Brain microvascular endothelial cell (primary cell): ENCODE measurements around the gene ATP8A2.

ENCODE experiments used
- DNase-seq: peaks from one replicate; pipeline ENCODE4 v3.0.0-alpha.2; 2020
- H3K27ac ChIP-seq: fragments of 250-450 bp; sonication (Bioruptor Pico); 2 replicates; pipeline ENCODE4 v1.5.1; 2020; ENCODE audit warnings: mild to moderate bottlenecking, moderate library complexity
- H3K27me3 ChIP-seq: fragments of 250-450 bp; sonication (Bioruptor Pico); replicated peaks from 2 replicates; pipeline ENCODE4 v1.5.1; 2020; ENCODE audit warnings: mild to moderate bottlenecking
- H3K36me3 ChIP-seq: fragments of 250-450 bp; sonication (Bioruptor Pico); replicated peaks from 2 replicates; pipeline ENCODE4 v1.5.1; 2020; ENCODE audit warnings: mild to moderate bottlenecking
- H3K4me3 ChIP-seq: 2 replicates; pipeline ENCODE4 v1.5.1; 2011; ENCODE audit warnings: low read depth, mild to moderate bottlenecking, control low read depth, low read length, moderate library complexity
- in situ Hi-C: cut with HindIII; loops from 2 replicates; pipeline ENCODE4 v1.10.0; 2017; ENCODE audit warnings: low sequenced_read_pairs, low pct_ligation_motif_present
- TF ChIP-seq, protein P1 (sequence below): IDR thresholded peaks from 2 replicates; pipeline ENCODE4 v1.5.1; 2011; ENCODE audit warnings: low read depth, mild to moderate bottlenecking, moderate library complexity, low read length, control low read depth, inconsistent platforms; ENCODE audit errors: missing control alignments

The ATP8A2 gene

DNA sequence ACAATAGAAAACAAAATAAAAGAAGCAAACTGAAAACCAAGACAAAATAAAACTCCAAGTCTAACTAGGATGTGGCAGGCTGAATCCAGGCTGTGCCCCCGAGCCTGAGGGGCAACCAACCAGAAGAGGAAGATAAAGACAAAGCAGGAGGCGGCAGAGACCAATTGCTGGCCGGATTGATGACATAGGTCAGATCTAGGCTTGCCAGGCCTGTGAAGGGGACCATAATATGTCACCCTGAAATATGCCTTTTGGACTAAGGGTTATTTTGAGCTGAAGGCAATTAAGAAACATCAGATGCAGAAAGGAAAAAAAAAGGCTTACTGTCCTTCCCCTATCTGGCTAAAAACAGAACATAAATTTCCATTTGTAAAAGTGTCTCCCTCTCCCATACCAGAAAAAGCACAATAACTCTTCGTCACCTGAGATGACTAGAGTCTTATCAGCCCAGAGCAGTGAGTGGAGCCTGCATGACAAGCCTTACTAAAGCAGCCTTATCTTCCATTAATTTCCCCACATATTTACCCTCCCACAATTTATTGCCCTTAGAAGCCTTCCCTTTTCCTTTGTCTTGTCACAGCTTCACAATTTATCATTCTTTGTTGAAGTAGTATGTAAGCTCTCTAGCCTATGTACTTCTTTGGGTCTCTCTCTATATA lies 22.8 kb downstream of the ATP8A2 start:
- Histone ChIP-seq H3K27ac (no peak overlapping the region), H3K4me3 (no peak overlapping the region), H3K27me3 (no peaks in the 10 kb centered on the region), H3K36me3 (no peaks in the 10 kb centered on the region)
- no peak for DNase-seq
- in situ Hi-C loops, result no loop called here
- TF ChIP-seq, protein P1, sequence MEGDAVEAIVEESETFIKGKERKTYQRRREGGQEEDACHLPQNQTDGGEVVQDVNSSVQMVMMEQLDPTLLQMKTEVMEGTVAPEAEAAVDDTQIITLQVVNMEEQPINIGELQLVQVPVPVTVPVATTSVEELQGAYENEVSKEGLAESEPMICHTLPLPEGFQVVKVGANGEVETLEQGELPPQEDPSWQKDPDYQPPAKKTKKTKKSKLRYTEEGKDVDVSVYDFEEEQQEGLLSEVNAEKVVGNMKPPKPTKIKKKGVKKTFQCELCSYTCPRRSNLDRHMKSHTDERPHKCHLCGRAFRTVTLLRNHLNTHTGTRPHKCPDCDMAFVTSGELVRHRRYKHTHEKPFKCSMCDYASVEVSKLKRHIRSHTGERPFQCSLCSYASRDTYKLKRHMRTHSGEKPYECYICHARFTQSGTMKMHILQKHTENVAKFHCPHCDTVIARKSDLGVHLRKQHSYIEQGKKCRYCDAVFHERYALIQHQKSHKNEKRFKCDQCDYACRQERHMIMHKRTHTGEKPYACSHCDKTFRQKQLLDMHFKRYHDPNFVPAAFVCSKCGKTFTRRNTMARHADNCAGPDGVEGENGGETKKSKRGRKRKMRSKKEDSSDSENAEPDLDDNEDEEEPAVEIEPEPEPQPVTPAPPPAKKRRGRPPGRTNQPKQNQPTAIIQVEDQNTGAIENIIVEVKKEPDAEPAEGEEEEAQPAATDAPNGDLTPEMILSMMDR, result no peak

DNA sequence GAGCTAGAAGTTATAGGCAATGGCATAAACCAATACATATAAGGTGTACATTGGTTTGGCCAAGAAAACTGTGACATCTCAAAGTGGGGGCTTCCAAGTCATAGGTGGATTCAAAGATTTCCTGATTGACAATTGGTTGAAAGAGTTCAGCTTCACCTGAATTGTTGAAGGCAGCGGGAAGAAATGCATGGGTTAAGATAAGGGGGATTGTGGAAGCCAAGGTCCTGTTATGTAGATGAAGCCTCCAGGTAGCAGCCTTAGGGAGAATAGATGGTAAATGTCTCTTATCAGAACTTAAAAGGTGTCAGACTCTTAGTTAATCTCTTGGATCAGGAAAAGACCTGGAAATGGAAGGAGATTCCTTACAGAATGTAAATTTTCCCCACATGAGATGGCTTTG lies 26.0 kb downstream of the ATP8A2 start:
- no peak for DNase-seq
- H3K27ac ChIP-seq, result no peak overlapping the region
- TF ChIP-seq, protein P1, result no peak
- H3K27me3 ChIP-seq, result no peaks in the 10 kb centered on the region
- in situ Hi-C loops, result no loop called here
- no peak overlapping the region for H3K4me3 ChIP-seq
- no peaks in the 10 kb centered on the region for H3K36me3 ChIP-seq

DNA sequence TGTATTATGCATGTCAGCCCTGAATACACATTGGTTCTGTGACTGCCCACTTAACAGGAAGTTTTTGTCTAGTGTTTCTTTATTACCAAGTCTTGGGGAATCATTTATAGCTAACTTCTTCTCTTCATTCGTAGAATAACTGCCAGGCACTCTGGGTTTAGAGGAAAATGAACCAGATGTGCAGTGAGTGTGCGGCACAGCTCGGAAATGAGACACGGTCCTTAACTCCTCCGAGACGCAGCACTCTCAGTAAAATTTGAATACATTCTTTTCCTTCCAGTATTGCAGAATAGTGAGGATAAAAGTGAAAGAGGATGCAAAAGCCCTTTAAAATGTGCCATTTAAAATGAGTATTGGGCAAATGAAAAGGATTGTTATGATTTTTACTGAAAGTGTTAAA lies 29.2 kb downstream of the ATP8A2 start:
- Histone ChIP-seq H3K27ac (no peak overlapping the region), H3K27me3 (no peaks in the 10 kb centered on the region), H3K4me3 (no peak overlapping the region), H3K36me3 (no peaks in the 10 kb centered on the region)
- TF ChIP-seq, protein P1, result no peak
- no peak for DNase-seq
- in situ Hi-C loops, result no loop called here

DNA sequence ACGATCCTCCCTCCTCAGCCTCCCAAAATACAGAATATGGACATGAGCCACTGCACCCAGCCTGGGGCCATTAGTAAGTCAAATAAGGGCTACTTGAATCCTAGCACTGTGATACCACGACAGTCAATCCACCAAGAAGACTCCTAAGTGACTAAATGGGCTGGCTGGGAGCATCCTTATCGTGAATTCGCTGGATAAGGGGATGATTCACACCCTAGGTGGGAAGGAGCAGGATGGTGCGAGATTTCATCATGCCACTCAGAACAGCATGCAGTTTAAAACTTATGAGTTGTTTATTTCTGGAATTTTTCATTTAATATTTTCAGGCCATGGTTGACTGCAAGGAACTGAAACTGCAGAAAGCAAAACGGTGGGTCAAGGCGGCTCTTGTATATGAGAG lies 30.2 kb downstream of the ATP8A2 start:
- no peak overlapping the region for H3K27ac ChIP-seq
- in situ Hi-C loops, result no loop called here
- H3K36me3 ChIP-seq, result no peaks in the 10 kb centered on the region
- no peaks in the 10 kb centered on the region for H3K27me3 ChIP-seq
- TF ChIP-seq, protein P1, result no peak
- H3K4me3 ChIP-seq, result no peak overlapping the region
- DNase-seq, result no peak

DNA sequence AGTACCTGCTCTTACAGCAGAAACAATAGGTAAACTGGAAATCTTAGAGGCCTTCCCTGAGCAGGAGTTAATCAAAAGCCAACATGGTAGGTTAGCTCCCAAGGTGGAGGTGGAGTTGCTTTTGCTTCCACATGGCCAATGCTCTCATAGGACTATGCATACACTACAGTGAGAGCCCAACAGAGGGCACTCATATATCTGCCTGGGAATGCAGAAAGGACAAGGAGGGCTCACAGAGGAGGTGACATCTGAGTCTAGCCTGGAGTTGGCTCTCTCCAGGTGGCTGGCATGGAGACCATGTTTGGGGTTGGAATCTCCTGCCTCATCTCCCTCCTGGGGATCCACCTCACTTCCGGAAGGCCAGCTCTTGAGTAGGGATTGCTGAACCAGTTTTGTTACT lies 34.6 kb downstream of the ATP8A2 start:
- in situ Hi-C loops, result no loop called here
- DNase-seq, result peak; percentile 3
- Histone ChIP-seq H3K27me3 (no peaks in the 10 kb centered on the region), H3K4me3 (no peak overlapping the region), H3K27ac (no peak overlapping the region), H3K36me3 (no peaks in the 10 kb centered on the region)
- TF ChIP-seq, protein P1, result peak; percentile 33

DNA sequence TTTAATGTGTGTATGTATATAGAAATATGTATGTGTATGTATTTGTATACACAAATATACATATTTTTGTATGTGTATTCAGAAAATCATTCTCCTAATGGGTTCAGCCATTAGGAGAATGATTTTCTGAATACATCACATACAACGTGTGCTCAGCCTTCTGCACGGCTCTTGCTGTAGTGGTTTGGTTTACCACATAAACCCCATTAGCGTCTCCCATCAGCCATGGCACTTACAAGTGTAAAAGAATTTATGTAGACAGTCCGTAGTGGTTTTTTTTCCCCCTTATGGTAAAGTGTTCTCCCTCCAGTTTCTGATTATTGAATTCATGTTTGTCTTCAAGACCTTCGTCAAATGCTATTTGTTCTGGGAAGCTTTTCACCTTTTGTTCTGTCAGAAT lies 38.2 kb downstream of the ATP8A2 start:
- DNase-seq, result no peak
- Histone ChIP-seq H3K27me3 (no peaks in the 10 kb centered on the region), H3K27ac (no peak overlapping the region), H3K36me3 (no peaks in the 10 kb centered on the region), H3K4me3 (no peak overlapping the region)
- in situ Hi-C loops, result no loop called here
- TF ChIP-seq, protein P1, result no peak
